ENCODE results near the gene ARHGAP42.

ARHGAP42 gene

DNA sequence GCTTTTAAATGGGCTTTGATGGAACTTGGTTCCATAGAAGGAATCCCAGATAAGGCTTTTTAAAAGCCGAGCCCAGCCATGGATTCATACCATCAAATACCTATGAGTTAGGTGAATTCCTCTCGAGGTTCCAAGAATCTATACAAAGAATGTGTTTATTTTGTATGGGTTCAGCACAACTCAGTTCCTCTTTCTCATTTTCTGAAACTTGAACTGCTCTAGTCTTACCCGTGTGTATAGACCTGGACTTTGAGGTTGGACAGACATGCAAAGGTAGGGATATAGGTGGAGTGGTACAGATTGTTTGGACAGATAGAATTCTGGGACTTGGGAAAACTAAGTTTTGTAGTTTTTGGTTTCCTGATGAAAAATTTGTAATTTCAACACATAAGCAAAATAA lies 344.6 kb downstream of the ARHGAP42 start:
- FAIRE-seq, result no peak
- DNase-seq (ENCODE audit: insufficient read length, low spot score), result no peak
- TF ChIP-seq SPI1 (IDR thresholded peaks at IDR 0.05; ENCODE audit: low read depth, low read length) (peak; percentile 68), POU2F2 (IDR thresholded peaks at IDR 0.05; ENCODE audit: low read depth, low read length) (no peak)

DNA sequence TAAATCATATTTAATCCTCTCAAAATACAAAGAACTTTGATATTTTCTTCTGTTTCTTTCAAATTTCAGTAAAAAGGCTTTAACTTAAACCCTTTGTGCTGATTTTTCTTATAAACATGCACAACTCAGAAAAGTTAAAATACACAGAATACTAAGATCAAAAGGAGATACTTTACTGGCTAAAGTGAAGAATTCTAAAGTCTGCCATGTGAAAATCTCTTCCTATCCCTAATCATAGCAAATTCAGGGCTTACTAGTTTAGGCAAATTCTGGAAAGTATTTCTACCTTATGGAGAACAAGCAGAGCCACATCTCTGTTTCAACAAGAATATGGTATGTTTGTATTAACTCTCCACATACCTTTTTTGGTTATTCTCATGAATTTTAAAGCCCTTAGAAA lies 345.9 kb downstream of the ARHGAP42 start:
- no peak for TF ChIP-seq POU2F2 (IDR thresholded peaks at IDR 0.05; ENCODE audit: low read depth, low read length)
- TF ChIP-seq POLR2A (IDR thresholded peaks at IDR 0.05; ENCODE audit: low read depth, low read length), result no peak
- no peak for TF ChIP-seq SPI1 (IDR thresholded peaks at IDR 0.05; ENCODE audit: low read depth, low read length)
- no peak for TF ChIP-seq POLR2AphosphoS5 (IDR thresholded peaks at IDR 0.05; ENCODE audit: low read depth, low read length)
- TF ChIP-seq PAX5 (IDR thresholded peaks at IDR 0.05; ENCODE audit: insufficient read depth, low read length, severe bottlenecking), result no peak
- TF ChIP-seq TAF1 (IDR thresholded peaks at IDR 0.05; ENCODE audit: low read depth, low read length), result no peak
- no peak for DNase-seq (ENCODE audit: insufficient read length, low spot score)
- FAIRE-seq, result no peak

DNA sequence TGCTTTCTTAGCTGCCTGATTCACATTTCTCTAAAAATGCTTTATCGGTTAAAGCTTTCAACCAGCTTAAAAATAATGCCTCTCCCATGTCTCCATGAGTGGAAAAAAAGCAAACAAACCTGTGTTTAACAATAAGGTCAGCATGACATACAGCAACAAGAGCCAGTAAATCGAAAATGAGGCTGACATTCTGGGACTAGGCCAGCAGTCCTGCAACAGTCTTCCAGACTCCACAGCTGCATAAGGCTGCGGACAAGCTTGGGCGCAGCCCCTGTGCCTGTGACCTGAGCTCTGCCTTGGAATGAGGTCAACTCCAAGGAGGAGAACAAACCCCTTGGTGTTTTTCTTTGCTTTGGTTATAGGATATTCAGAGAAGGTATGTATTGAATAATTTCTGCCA lies 347.0 kb downstream of the ARHGAP42 start:
- FAIRE-seq (no peak), DNase-seq (ENCODE audit: insufficient read length, low spot score) (no peak)

DNA sequence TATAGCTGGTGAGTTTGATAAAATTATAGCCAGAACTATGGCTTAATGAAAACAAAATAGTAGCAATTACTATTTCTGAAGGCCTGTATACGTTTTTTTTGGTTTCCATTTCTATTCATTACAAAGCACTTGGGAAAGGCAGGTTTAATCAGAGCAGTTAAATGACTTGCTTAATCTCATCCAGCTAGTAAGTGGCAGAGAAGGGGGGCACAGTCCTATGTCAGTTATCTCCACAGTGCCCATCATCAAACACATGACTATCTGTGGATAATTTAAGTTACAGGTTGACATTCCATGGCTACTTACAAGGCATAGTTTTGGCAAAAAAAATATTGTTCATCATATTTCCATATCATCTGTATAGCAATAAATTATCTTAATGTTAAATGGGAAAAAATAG lies 348.8 kb downstream of the ARHGAP42 start:
- no peak for TF ChIP-seq POLR2A (IDR thresholded peaks at IDR 0.05; ENCODE audit: low read depth, low read length)
- TF ChIP-seq POLR2AphosphoS5 (IDR thresholded peaks at IDR 0.05; ENCODE audit: low read depth, low read length), result no peak
- TF ChIP-seq SPI1 (IDR thresholded peaks at IDR 0.05; ENCODE audit: low read depth, low read length), result no peak
- no peak for TF ChIP-seq PAX5 (IDR thresholded peaks at IDR 0.05; ENCODE audit: insufficient read depth, low read length, severe bottlenecking)
- no peak for TF ChIP-seq TAF1 (IDR thresholded peaks at IDR 0.05; ENCODE audit: low read depth, low read length)
- TF ChIP-seq POU2F2 (IDR thresholded peaks at IDR 0.05; ENCODE audit: low read depth, low read length), result no peak
- FAIRE-seq (no peak), DNase-seq (ENCODE audit: insufficient read length, low spot score) (no peak)

More for the DNA sequence above, 347.0 kb downstream of the ARHGAP42 start:
- TF ChIP-seq POU2F2 (IDR thresholded peaks at IDR 0.05; ENCODE audit: low read depth, low read length) (no peak), SPI1 (IDR thresholded peaks at IDR 0.05; ENCODE audit: low read depth, low read length) (no peak), POLR2AphosphoS5 (IDR thresholded peaks at IDR 0.05; ENCODE audit: low read depth, low read length) (no peak), TAF1 (IDR thresholded peaks at IDR 0.05; ENCODE audit: low read depth, low read length) (no peak), POLR2A (IDR thresholded peaks at IDR 0.05; ENCODE audit: low read depth, low read length) (no peak)
